ENCODE results near the gene ITPKC.

ITPKC gene

GRCh38 chr19:40742886-40743285 is 26.0 kb downstream of the ITPKC start:
- Histone ChIP-seq H3K36me3 (ENCODE audit: insufficient read depth, low read length) (peaks cover 29% of the 10 kb centered on the region), H3K4me3 (ENCODE audit: low read length) (no peak overlapping the region), H3K27me3 (ENCODE audit: insufficient read depth, low read length) (no peaks in the 10 kb centered on the region), H3K4me1 (ENCODE audit: insufficient read depth, low read length) (peaks cover 8% of the 10 kb centered on the region), H3K9me3 (ENCODE audit: insufficient read depth, low read depth, low read length) (no peaks in the 10 kb centered on the region), H3K27ac (ENCODE audit: low read depth, low read length) (no peak overlapping the region), H3K9ac (ENCODE audit: low read depth, low read length) (no peak overlapping the region)
- 98% methylated on average over 12 of the region's 12 CpGs for WGBS

- Histone ChIP-seq H3K4me1 (ENCODE audit: insufficient read depth, low read length) (peaks cover 8% of the 10 kb centered on the region), H3K27ac (ENCODE audit: low read depth, low read length) (no peak overlapping the region), H3K9me3 (ENCODE audit: insufficient read depth, low read depth, low read length) (no peaks in the 10 kb centered on the region), H3K27me3 (ENCODE audit: insufficient read depth, low read length) (no peaks in the 10 kb centered on the region), H3K9ac (ENCODE audit: low read depth, low read length) (no peak overlapping the region), H3K36me3 (ENCODE audit: insufficient read depth, low read length) (peaks cover 23% of the 10 kb centered on the region), H3K4me3 (ENCODE audit: low read length) (no peak overlapping the region)
- 97% methylated on average over 10 of the region's 10 CpGs for WGBS
These were observed 27.0 kb downstream of the ITPKC start for GRCh38 chr19:40743926-40744325.

GRCh38 chr19:40744554-40745401 is 27.9 kb downstream of the ITPKC start:
- H3K27ac ChIP-seq (ENCODE audit: low read depth, low read length) = peak overlapping the region; percentile 38
- WGBS = 81% methylated on average over 16 of the region's 17 CpGs

GRCh38 chr19:40745402-40745780 is 28.5 kb downstream of the ITPKC start:
- peak overlapping the region; percentile 38; the same call in 1 of the 2 replicates for H3K9ac ChIP-seq (ENCODE audit: low read depth, low read length)

More at GRCh38 chr19:40744554-40745401, 27.9 kb downstream of the ITPKC start:
- Histone ChIP-seq H3K4me1 (ENCODE audit: insufficient read depth, low read length) (peaks cover 13% of the 10 kb centered on the region), H3K9ac (ENCODE audit: low read depth, low read length) (peak overlapping the region; percentile 38; the same call in 1 of the 2 replicates), H3K27me3 (ENCODE audit: insufficient read depth, low read length) (no peaks in the 10 kb centered on the region), H3K9me3 (ENCODE audit: insufficient read depth, low read depth, low read length) (no peaks in the 10 kb centered on the region), H3K36me3 (ENCODE audit: insufficient read depth, low read length) (peaks cover 16% of the 10 kb centered on the region), H3K4me3 (ENCODE audit: low read length) (no peak overlapping the region)

GRCh38 chr19:40747536-40747935 is 30.6 kb downstream of the ITPKC start:
- no peak overlapping the region for H3K27ac ChIP-seq (ENCODE audit: low read depth, low read length)
- H3K9ac ChIP-seq (ENCODE audit: low read depth, low read length) = no peak overlapping the region
- H3K36me3 ChIP-seq (ENCODE audit: insufficient read depth, low read length) = peaks cover 7% of the 10 kb centered on the region
- peaks cover 15% of the 10 kb centered on the region for H3K4me1 ChIP-seq (ENCODE audit: insufficient read depth, low read length)
- WGBS = 96% methylated on average over 7 of the region's 7 CpGs
- H3K4me3 ChIP-seq (ENCODE audit: low read length) = no peak overlapping the region
- H3K9me3 ChIP-seq (ENCODE audit: insufficient read depth, low read depth, low read length) = no peaks in the 10 kb centered on the region
- no peaks in the 10 kb centered on the region for H3K27me3 ChIP-seq (ENCODE audit: insufficient read depth, low read length)

More at GRCh38 chr19:40745402-40745780, 28.5 kb downstream of the ITPKC start:
- Histone ChIP-seq H3K36me3 (ENCODE audit: insufficient read depth, low read length) (peaks cover 15% of the 10 kb centered on the region), H3K27ac (ENCODE audit: low read depth, low read length) (peak overlapping the region; percentile 38), H3K4me3 (ENCODE audit: low read length) (no peak overlapping the region), H3K4me1 (ENCODE audit: insufficient read depth, low read length) (peaks cover 15% of the 10 kb centered on the region), H3K27me3 (ENCODE audit: insufficient read depth, low read length) (no peaks in the 10 kb centered on the region), H3K9me3 (ENCODE audit: insufficient read depth, low read depth, low read length) (no peaks in the 10 kb centered on the region)
- WGBS = 82% methylated on average over 6 of the region's 7 CpGs

GRCh38 chr19:40750058-40750873 is 33.4 kb downstream of the ITPKC start, which contains the start of gene ACTMAP:
ACTMAP (minus strand) TSS chr19:40750477; CDS start chr19:40749803, 674 bp downstream.
- Histone ChIP-seq H3K27ac (ENCODE audit: low read depth, low read length) (peak within 1 kb of the TSS; percentile 99), H3K4me1 (ENCODE audit: insufficient read depth, low read length) (peaks cover 9% of the 10 kb centered on the region), H3K27me3 (ENCODE audit: insufficient read depth, low read length) (no peaks in the 10 kb centered on the region), H3K36me3 (ENCODE audit: insufficient read depth, low read length) (peaks cover 22% of the 10 kb centered on the region), H3K4me3 (ENCODE audit: low read length) (peak within 1 kb of the TSS; percentile 88), H3K9me3 (ENCODE audit: insufficient read depth, low read depth, low read length) (no peaks in the 10 kb centered on the region), H3K9ac (ENCODE audit: low read depth, low read length) (peak within 1 kb of the TSS; percentile 99)
- WGBS = 1% methylated on average over 43 of the region's 43 CpGs

- Histone ChIP-seq H3K9ac (ENCODE audit: low read depth, low read length) (peak within 1 kb of the TSS; percentile 99), H3K36me3 (ENCODE audit: insufficient read depth, low read length) (peaks cover 29% of the 10 kb centered on the region), H3K9me3 (ENCODE audit: insufficient read depth, low read depth, low read length) (no peaks in the 10 kb centered on the region), H3K4me3 (ENCODE audit: low read length) (peak within 1 kb of the TSS; percentile 88), H3K27ac (ENCODE audit: low read depth, low read length) (peak within 1 kb of the TSS; percentile 99), H3K27me3 (ENCODE audit: insufficient read depth, low read length) (no peaks in the 10 kb centered on the region), H3K4me1 (ENCODE audit: insufficient read depth, low read length) (peaks cover 7% of the 10 kb centered on the region; the same call in 1 of the 2 replicates)
- WGBS = under 1% methylated on average over 46 of the region's 46 CpGs
These were observed 34.1 kb downstream of the ITPKC start, which contains the start of gene SNRPA for GRCh38 chr19:40750874-40751537. SNRPA (plus strand) TSS chr19:40751203; CDS start chr19:40751409, 206 bp downstream.

- Histone ChIP-seq H3K4me1 (ENCODE audit: insufficient read depth, low read length) (peaks cover 7% of the 10 kb centered on the region; the same call in 1 of the 2 replicates), H3K27me3 (ENCODE audit: insufficient read depth, low read length) (no peaks in the 10 kb centered on the region), H3K4me3 (ENCODE audit: low read length) (peak overlapping the region; percentile 88), H3K9ac (ENCODE audit: low read depth, low read length) (peak overlapping the region; percentile 99; the same call in 1 of the 2 replicates), H3K27ac (ENCODE audit: low read depth, low read length) (no peak overlapping the region), H3K9me3 (ENCODE audit: insufficient read depth, low read depth, low read length) (no peaks in the 10 kb centered on the region), H3K36me3 (ENCODE audit: insufficient read depth, low read length) (peaks cover 42% of the 10 kb centered on the region)
- 76% methylated on average over 12 of the region's 12 CpGs for WGBS
These were observed 35.4 kb downstream of the ITPKC start for GRCh38 chr19:40752257-40752781.

GRCh38 chr19:40754611-40755247 is 37.8 kb downstream of the ITPKC start:
- Histone ChIP-seq H3K9me3 (ENCODE audit: insufficient read depth, low read depth, low read length) (no peaks in the 10 kb centered on the region), H3K4me1 (ENCODE audit: insufficient read depth, low read length) (peaks cover 2% of the 10 kb centered on the region; the same call in 1 of the 2 replicates), H3K27ac (ENCODE audit: low read depth, low read length) (no peak overlapping the region), H3K27me3 (ENCODE audit: insufficient read depth, low read length) (no peaks in the 10 kb centered on the region), H3K36me3 (ENCODE audit: insufficient read depth, low read length) (peaks cover 62% of the 10 kb centered on the region), H3K4me3 (ENCODE audit: low read length) (0 out of 2 replicates have a peak overlapping the region, but pooled peaks have one; percentile 2), H3K9ac (ENCODE audit: low read depth, low read length) (no peak overlapping the region; the same call in 1 of the 2 replicates)
- 92% methylated on average over 9 of the region's 9 CpGs for WGBS

GRCh38 chr19:40755248-40755624 is 38.3 kb downstream of the ITPKC start:
- Histone ChIP-seq H3K27me3 (ENCODE audit: insufficient read depth, low read length) (no peaks in the 10 kb centered on the region), H3K4me3 (ENCODE audit: low read length) (no peak overlapping the region), H3K36me3 (ENCODE audit: insufficient read depth, low read length) (peaks cover 67% of the 10 kb centered on the region), H3K9ac (ENCODE audit: low read depth, low read length) (no peak overlapping the region), H3K9me3 (ENCODE audit: insufficient read depth, low read depth, low read length) (no peaks in the 10 kb centered on the region), H3K4me1 (ENCODE audit: insufficient read depth, low read length) (no peaks in the 10 kb centered on the region; the same call in 1 of the 2 replicates), H3K27ac (ENCODE audit: low read depth, low read length) (no peak overlapping the region)
- 97% methylated on average over 3 of the region's 3 CpGs for WGBS

Data from HUES64 (cell line).